ENCODE data around the gene NHS. TPM values are rescaled to one million over a fixed set of nuclear protein-coding genes. Genes with fewer than 3 reads are reported as not detected.

Gene NHS
- total and polyA plus RNA-seq, 7 donors, result 0.04 to 1.3 (median 0.22) TPM

DNA sequence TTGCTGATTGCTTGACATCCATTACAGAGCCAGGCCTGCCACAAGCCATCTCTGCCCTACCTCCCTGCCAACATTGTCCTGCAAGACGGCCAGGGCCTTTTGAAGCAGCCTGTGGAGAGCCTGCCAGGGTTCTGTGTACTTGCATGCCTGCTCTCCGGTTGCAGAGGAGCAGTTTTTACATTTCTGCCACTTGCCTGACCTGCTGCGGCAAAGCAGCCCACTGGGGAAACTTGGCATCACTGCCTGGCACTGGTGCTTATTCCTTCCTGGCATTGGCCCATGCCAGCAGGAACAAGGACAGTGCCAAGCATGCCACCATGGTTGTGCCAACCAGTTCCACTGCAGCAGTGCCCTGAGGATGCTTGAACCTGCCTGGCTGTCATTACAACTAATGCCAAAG is 167.1 kb downstream of the NHS start:
- DNase-seq, result peak in 1 of 2 donors; percentile 14
- Histone ChIP-seq H3K4me3 (no peak overlapping the region), H3K27me3 (ENCODE audit: insufficient read depth in 3 of 3, low read length in 2 of 3) (no peaks in the 10 kb centered on the region), H3K9me3 (no peaks in the 10 kb centered on the region), H3K4me1 (no peaks in the 10 kb centered on the region), H3K27ac (no peak overlapping the region), H3K36me3 (ENCODE audit: insufficient read depth in 1 of 2, low read depth in 1 of 2) (no peaks in the 10 kb centered on the region)
- TF ChIP-seq CTCF (IDR thresholded peaks at IDR 0.05), result no peak
- WGBS, 3 donors, result 15 to 27% (median 16%) methylated on average over 3 of the region's 3 CpGs
- peak; percentile 26 to 63 (median 42) for ATAC-seq
- intact Hi-C loops (cut with DNase I), result no loop called here

GRCh38 chrX:17544821-17545220 is 169.8 kb downstream of the NHS start:
- intact Hi-C loops (cut with DNase I), result no loop called here
- Histone ChIP-seq H3K27ac (no peak overlapping the region), H3K36me3 (ENCODE audit: insufficient read depth in 1 of 2, low read depth in 1 of 2) (no peaks in the 10 kb centered on the region), H3K4me3 (no peak overlapping the region), H3K27me3 (ENCODE audit: insufficient read depth in 3 of 3, low read length in 2 of 3) (no peaks in the 10 kb centered on the region), H3K4me1 (no peaks in the 10 kb centered on the region), H3K9me3 (no peaks in the 10 kb centered on the region)
- ATAC-seq (no peak), DNase-seq (no peak)
- TF ChIP-seq CTCF (IDR thresholded peaks at IDR 0.05), result no peak
- 83 to 95% (median 95%) methylated on average over 2 of the region's 2 CpGs for WGBS, 3 donors

DNA sequence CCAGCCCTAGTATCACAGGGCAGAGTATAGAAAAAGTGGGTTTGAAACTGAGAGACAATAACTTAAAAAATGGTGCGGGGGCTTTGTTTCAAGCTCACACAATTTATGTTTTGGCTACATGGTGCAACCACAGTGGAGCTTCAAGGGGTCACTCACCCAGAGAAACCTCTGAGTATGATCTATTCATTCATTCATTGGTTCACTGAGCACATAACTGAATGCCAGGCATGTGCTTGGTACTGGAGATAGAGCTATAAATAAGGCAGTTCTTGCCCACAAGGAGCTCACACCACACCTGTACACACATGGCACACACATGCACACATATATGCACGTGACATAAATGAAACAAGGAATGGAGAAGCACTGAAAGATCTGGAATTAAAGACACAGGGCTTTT is 171.4 kb downstream of the NHS start:
- DNase-seq (no peak), ATAC-seq (no peak)
- Histone ChIP-seq H3K9me3 (no peaks in the 10 kb centered on the region), H3K27ac (no peak overlapping the region), H3K36me3 (ENCODE audit: insufficient read depth in 1 of 2, low read depth in 1 of 2) (no peaks in the 10 kb centered on the region), H3K27me3 (ENCODE audit: insufficient read depth in 3 of 3, low read length in 2 of 3) (no peaks in the 10 kb centered on the region), H3K4me1 (no peaks in the 10 kb centered on the region), H3K4me3 (no peak overlapping the region)
- intact Hi-C loops (cut with DNase I), result no loop called here
- TF ChIP-seq CTCF (IDR thresholded peaks at IDR 0.05), result no peak
- 64 to 100% (median 95%) methylated on average over 2 of the region's 2 CpGs for WGBS, 3 donors

DNA sequence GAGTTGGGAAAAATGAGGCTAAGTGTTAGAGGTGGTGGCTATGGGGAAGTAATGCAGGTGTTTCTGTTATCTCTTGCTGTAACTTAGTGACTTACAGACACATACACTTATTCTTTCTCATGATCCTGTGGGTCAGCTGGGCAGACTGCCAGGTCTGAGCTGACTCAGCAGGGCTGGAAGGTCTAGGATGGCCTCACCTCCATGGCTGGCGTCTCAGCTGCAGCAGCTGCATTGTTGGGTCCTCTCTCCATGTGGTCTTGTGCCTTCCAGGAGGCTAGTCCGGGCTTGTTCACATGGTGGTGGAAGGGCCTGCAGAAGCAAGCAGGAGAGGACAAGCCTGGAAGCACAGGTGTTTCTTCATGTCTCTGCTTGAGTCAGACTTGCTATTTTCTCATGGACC is 172.7 kb downstream of the NHS start:
- no peaks in the 10 kb centered on the region for H3K36me3 ChIP-seq (ENCODE audit: insufficient read depth in 1 of 2, low read depth in 1 of 2)
- H3K27ac ChIP-seq, result no peak overlapping the region
- no peak for TF ChIP-seq CTCF (IDR thresholded peaks at IDR 0.05)
- no peak overlapping the region for H3K4me3 ChIP-seq
- H3K27me3 ChIP-seq (ENCODE audit: insufficient read depth in 3 of 3, low read length in 2 of 3), result peaks cover 0 to 6% (median 0%) of the 10 kb centered on the region in 3 donors
- intact Hi-C loops (cut with DNase I), result no loop called here
- no peaks in the 10 kb centered on the region for H3K9me3 ChIP-seq
- ATAC-seq (peak in 3 of 4 donors; percentile 77 to 91 (median 78)), DNase-seq (peak in 1 of 2 donors; percentile 58)
- WGBS, 3 donors, result 18 to 47% (median 43%) methylated on average over 2 of the region's 2 CpGs
- no peaks in the 10 kb centered on the region for H3K4me1 ChIP-seq

DNA sequence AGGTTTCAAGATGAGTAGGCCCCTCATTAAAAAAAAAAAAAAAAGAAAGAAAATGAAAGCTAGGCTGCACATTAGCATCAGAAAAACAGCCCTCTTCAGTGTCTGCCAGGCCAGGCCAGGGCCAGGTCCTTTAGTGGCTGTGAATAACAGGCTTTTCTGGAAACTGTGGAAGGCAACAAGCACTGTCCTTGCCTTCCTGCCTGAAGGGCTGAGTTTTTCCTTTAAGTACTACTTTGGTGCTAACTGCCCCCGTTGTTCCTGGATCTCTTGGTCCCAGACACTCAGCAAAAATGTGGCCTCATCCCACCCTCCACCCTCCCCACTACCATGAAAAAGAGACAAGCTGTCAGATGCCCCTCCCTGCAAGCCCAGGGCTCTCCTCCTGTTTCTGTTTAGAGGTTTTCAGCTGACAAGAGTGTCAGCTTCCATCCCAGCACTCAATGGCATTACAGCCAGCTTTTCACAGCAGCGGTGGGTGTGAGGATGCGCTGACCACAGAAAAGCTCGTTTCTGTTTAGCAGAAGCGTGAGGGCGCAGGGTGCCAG is 174.2 kb downstream of the NHS start:
- 54 to 69% (median 66%) methylated on average over 6 of the region's 6 CpGs for WGBS, 3 donors
- H3K36me3 ChIP-seq (ENCODE audit: insufficient read depth in 1 of 2, low read depth in 1 of 2), result no peaks in the 10 kb centered on the region
- no peak for TF ChIP-seq CTCF (IDR thresholded peaks at IDR 0.05)
- intact Hi-C loops (cut with DNase I), result no loop called here
- H3K27me3 ChIP-seq (ENCODE audit: insufficient read depth in 3 of 3, low read length in 2 of 3), result peaks cover 0 to 12% (median 0%) of the 10 kb centered on the region in 3 donors
- H3K4me1 ChIP-seq, result no peaks in the 10 kb centered on the region
- no peaks in the 10 kb centered on the region for H3K9me3 ChIP-seq
- ATAC-seq, result no peak
- DNase-seq, result no peak
- H3K4me3 ChIP-seq, result no peak overlapping the region
- no peak overlapping the region for H3K27ac ChIP-seq

Data from psoas muscle (tissue), 8 donors.